Thyroid gland (tissue), 4 donors: ENCODE results near the gene PHETA2. TPM values are rescaled to one million over a fixed set of nuclear protein-coding genes. Genes with fewer than 3 reads are reported as not detected.
A peak's percentile ranks its signal among the peaks of the same experiment; 100 is the strongest.

Experiments
- DNase-seq, 2 donors: peaks; one replicate each; pipeline ENCODE4 v3.0.0-alpha.2; 2019
- H3K27ac ChIP-seq, 3 donors: fragments of 200-600 bp; sonication (generic); 1 replicate in 2 of 3; 2 replicates in 1 of 3; pipeline ENCODE4 v1.5.1; 2016 to 2019; ENCODE audit warnings: mild to moderate bottlenecking in 1 of 3, moderate library complexity in 1 of 3
- H3K27me3 ChIP-seq: fragments of 200-600 bp; sonication (generic); one replicate; pipeline ENCODE4 v1.5.1; 2019
- H3K36me3 ChIP-seq, 2 donors: fragments of 200-600 bp; sonication (generic); one replicate each; pipeline ENCODE4 v1.5.1; 2016 to 2019
- H3K4me1 ChIP-seq, 2 donors: fragments of 200-600 bp; sonication (generic); one replicate each; pipeline ENCODE4 v1.5.1; 2017 to 2019
- H3K4me3 ChIP-seq, 3 donors: fragments of 200-600 bp; sonication (generic); replicated peaks in 1 of 3; 1 replicate in 2 of 3; 2 replicates in 1 of 3; pipeline ENCODE4 v1.5.1; 2016; ENCODE audit warnings: mild to moderate bottlenecking in 1 of 3
- H3K9me3 ChIP-seq: fragments of 200-600 bp; sonication (generic); one replicate; pipeline ENCODE4 v1.5.1; 2017
- CTCF ChIP-seq, 6 experiments: fragments of 200-600 bp in 3 of 6; fragments of 450-650 bp in 3 of 6; sonication (generic) in 3 of 6; IDR thresholded peaks; one replicate each; pipeline ENCODE4 v1.5.1; 2016 to 2019; ENCODE audit warnings: antibody characterized with exemption in 6 of 6, mild to moderate bottlenecking in 2 of 6, inconsistent platforms in 1 of 6, moderate library complexity in 1 of 6
- POLR2A ChIP-seq, 2 donors: fragments of 450-650 bp; IDR thresholded peaks; one replicate each; pipeline ENCODE4 v1.6.1; 2017; ENCODE audit warnings: antibody characterized with exemption in 2 of 2, mild to moderate bottlenecking in 2 of 2, moderate library complexity in 1 of 2
- WGBS, 2 donors: methylation state at CpG; one replicate each; pipeline ENCODE4 v1.1.5; 2017; 5-methylcytosine and 5-hydroxymethylcytosine counted together
- intact Hi-C: fragments of 100-400 bp; cut with DNase I; formaldehyde crosslinking; loops from one replicate; pipeline ENCODE4 v1.15.1; 2023
- total RNA-seq, 4 donors: library from RNA; depleted of rRNA; stranded (reverse); fragments of >200 nt; gene quantifications; one replicate each; pipeline ENCODE4 v1.2.3, GENCODE V29; 2016

Gene PHETA2
- total RNA-seq, 4 donors from 2014 or later: 5.5 to 13.7 (median 7.3) TPM

GRCh38 chr22:42073621-42074041 is 417 bp upstream of the PHETA2 start:
- DNase-seq: no peak
- peaks cover 29 to 41% of the 10 kb centered on the region in 2 donors for H3K4me1 ChIP-seq
- intact Hi-C loops: loop anchor here (10.0 kb wide), 1 partner anchor 119 kb away; the partner anchor contains the start of gene SMIM45
- 68 to 75% methylated on average over 14 of the region's 14 CpGs for WGBS, 2 donors
- H3K27ac ChIP-seq: peak overlapping the region in 2 of 3 donors; percentile 87 to 89
- no peaks in the 10 kb centered on the region for H3K27me3 ChIP-seq
- TF ChIP-seq CTCF (IDR thresholded peaks at IDR 0.05): no peak
- TF ChIP-seq POLR2A (IDR thresholded peaks at IDR 0.05): no peak
- H3K36me3 ChIP-seq: peaks cover 0 to 5% of the 10 kb centered on the region in 2 donors
- H3K4me3 ChIP-seq: peak overlapping the region in 1 of 3 donors; percentile 61
- H3K9me3 ChIP-seq: no peaks in the 10 kb centered on the region

GRCh38 chr22:42074846-42075676 is 1.0 kb downstream of the PHETA2 start:
- no peak for DNase-seq
- peak overlapping the region; percentile 73 to 89 (median 87) for H3K27ac ChIP-seq
- TF ChIP-seq CTCF (IDR thresholded peaks at IDR 0.05): no peak
- no peak for TF ChIP-seq POLR2A (IDR thresholded peaks at IDR 0.05)
- intact Hi-C loops: loop anchor here (10.0 kb wide), 1 partner anchor 120 kb away; the partner anchor contains the start of gene SMIM45
- no peaks in the 10 kb centered on the region for H3K9me3 ChIP-seq
- peaks cover 0 to 5% of the 10 kb centered on the region in 2 donors for H3K36me3 ChIP-seq
- H3K4me1 ChIP-seq: peaks cover 31 to 42% of the 10 kb centered on the region in 2 donors
- no peaks in the 10 kb centered on the region for H3K27me3 ChIP-seq
- 74 to 77% methylated on average over 8 to 9 of the region's 9 CpGs for WGBS, 2 donors
- H3K4me3 ChIP-seq: peak overlapping the region in 1 of 3 donors; percentile 61

GRCh38 chr22:42076764-42077485 is 2.9 kb downstream of the PHETA2 start:
- no peaks in the 10 kb centered on the region for H3K27me3 ChIP-seq
- H3K4me1 ChIP-seq: peaks cover 25 to 43% of the 10 kb centered on the region in 2 donors
- H3K9me3 ChIP-seq: no peaks in the 10 kb centered on the region
- peaks cover 0 to 5% of the 10 kb centered on the region in 2 donors for H3K36me3 ChIP-seq
- intact Hi-C loops: loop anchor here (10.0 kb wide), 1 partner anchor 122 kb away; the partner anchor contains the start of gene SMIM45
- no peak for TF ChIP-seq POLR2A (IDR thresholded peaks at IDR 0.05)
- no peak for TF ChIP-seq CTCF (IDR thresholded peaks at IDR 0.05)
- no peak overlapping the region for H3K4me3 ChIP-seq
- 95 to 96% methylated on average over 11 to 18 of the region's 20 CpGs for WGBS, 2 donors
- DNase-seq: no peak
- no peak overlapping the region for H3K27ac ChIP-seq

- TF ChIP-seq CTCF (IDR thresholded peaks at IDR 0.05) (no peak), POLR2A (IDR thresholded peaks at IDR 0.05) (no peak)
- 89 to 90% methylated on average over 8 to 15 of the region's 21 CpGs for WGBS, 2 donors
- no peak overlapping the region for H3K4me3 ChIP-seq
- H3K4me1 ChIP-seq: peaks cover 25 to 45% of the 10 kb centered on the region in 2 donors
- no peaks in the 10 kb centered on the region for H3K27me3 ChIP-seq
- intact Hi-C loops: loop anchor here (10.0 kb wide), 1 partner anchor 123 kb away; the partner anchor contains the start of gene SMIM45
- peak overlapping the region in 2 of 3 donors; percentile 97 to 99 for H3K27ac ChIP-seq
- no peaks in the 10 kb centered on the region for H3K9me3 ChIP-seq
- peaks cover 0 to 11% of the 10 kb centered on the region in 2 donors for H3K36me3 ChIP-seq
- no peak for DNase-seq
Observed at GRCh38 chr22:42077486-42078125, 3.6 kb downstream of the PHETA2 start.
